GM19438 (cell line): ENCODE data around the gene RAVER1.
"Not testable (repeated sequence)": the region's sequence is repeated elsewhere in the genome, so short reads cannot be mapped to it uniquely, and the experiment has no call there.

Source experiments
- ATAC-seq: cut with Tn5 transposase; IDR thresholded peaks from one replicate; pipeline ENCODE4 v1.9.1; 2021; ENCODE audit warnings: low read depth; ENCODE audit not compliant: unreplicated experiment

Gene RAVER1

DNA sequence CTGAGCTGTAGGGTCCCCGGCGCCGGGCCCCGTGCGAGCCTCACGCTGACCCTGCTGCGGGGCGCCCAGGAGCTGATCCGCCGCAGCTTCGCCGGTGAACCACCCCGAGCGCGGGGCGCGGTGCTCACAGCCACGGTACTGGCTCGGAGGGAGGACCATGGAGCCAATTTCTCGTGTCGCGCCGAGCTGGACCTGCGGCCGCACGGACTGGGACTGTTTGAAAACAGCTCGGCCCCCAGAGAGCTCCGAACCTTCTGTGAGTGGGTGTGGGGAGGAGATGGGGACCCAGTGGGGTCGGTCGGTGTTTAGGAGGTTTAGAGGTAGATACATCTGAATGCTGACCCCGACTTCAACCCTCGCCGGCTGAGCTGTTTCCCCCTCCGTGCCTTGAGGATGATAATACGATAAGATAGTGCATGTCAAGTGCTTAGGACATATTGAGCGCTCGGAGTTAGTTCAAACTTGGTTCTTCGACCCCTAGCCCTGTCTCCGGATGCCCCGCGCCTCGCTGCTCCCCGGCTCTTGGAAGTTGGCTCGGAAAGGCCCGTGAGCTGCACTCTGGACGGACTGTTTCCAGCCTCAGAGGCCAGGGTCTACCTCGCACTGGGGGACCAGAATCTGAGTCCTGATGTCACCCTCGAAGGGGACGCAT lies 41.6 kb downstream of the RAVER1 start:
- peak; percentile 1 for ATAC-seq

DNA sequence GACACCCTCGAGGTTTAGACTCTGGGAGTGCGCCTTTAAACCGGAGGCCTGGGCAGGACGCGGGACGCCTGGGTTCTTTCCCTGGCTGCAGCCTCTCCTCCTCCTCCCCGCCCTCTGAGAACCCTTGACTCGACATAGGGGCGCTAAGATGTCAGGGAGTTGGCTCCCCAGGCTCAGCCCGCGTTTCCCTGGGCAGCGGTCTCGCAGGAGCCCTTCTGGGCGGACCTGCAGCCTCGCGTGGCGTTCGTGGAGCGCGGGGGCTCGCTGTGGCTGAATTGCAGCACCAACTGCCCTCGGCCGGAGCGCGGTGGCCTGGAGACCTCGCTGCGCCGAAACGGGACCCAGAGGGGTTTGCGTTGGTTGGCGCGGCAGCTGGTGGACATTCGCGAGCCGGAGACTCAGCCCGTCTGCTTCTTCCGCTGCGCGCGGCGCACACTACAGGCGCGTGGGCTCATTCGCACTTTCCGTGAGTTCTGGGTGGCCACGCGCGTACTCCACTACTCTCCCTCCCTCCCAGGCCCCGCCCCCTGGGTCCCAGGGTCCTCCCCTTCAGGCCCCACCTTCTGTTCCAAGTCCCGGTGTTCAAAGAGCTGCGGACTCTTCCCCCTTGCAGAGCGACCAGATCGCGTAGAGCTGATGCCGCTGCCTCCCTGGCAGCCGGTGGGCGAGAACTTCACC lies 42.3 kb downstream of the RAVER1 start:
- ATAC-seq, result no peak

DNA sequence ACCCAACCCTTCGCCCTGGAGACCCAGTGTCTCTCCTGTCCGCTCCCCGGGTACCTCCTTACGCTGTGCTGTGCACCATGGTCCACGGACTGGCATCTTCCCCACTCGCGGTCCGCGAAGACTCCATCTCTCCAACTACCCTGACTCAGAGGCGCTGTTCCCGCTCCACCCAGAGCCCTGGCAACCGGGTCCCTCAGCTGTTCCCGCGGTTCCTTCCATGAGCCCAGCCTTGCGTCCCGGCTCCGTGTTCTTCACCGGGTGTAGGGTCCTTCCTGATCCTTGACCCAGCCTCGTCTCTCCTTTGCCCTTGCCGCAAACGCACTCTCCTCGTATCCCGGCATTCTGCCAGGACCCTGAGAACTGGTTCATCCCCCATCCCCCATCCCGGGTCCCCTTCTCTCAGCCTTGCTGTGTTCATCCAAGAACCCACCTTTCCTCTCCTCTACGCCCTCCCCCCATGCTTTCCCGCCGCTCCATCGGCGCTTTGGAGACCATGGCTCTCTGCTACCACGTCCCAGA lies 42.9 kb downstream of the RAVER1 start:
- no peak for ATAC-seq

DNA sequence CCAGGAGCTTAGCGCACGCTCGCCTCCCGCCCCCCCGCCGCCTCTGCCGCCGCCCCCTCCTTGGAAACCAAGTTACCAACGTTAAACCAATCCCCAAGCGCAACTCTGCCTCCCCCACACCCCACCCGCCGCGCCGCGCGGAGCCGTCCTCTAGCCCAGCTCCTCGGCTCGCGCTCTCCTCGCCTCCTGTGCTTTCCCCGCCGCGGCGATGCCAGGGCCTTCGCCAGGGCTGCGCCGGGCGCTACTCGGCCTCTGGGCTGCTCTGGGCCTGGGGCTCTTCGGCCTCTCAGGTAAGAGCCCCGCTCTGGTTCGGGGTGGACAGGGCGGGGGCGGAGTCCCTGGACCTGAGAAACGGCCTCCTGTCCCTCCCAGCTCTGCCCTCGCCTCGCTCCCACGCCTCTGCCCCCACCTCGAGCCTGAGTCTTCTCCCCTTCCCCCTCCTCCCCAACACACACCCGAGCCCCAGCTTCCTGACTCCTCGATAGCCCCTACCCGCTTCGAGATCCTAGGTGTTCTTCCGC lies 43.4 kb downstream of the RAVER1 start, which contains the start of gene ICAM5:
TSS of gene ICAM5 (plus strand) at position 117 of the 521 bp plus-strand sequence. CDS start at position 209, 92 bp downstream.
- no peak for ATAC-seq

DNA sequence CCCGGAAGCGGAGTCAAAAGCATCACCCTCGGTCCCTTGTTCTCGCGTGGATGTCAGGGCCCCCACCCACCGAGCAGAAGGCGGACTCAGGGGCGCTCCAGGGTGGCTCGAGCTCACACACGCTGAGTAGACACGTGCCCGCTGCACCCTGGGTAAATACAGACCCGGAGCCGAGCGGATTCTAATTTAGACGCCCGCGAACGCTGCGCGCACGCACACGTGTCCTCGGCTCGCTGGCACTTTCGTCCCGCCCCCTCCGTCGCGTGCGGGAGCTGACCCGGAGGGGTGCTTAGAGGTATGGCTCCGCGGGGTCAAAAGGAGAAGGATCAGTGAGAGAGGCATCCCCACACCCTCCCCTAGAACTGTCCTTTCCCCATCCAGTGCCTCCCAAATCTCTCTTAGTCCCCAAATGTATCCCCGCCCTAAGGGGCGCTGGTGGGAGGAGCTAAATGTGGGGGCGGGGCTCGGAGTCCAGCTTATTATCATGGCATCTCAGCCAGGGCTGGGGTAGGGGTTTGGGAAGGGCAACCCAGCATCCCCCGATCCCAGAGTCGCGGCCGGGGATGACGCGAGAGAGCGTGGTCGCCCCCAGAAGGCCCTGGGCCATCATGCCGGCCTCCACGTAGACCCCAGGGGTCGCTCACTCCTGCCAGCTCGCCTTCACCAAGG lies 44.0 kb downstream of the RAVER1 start:
- no peak for ATAC-seq

DNA sequence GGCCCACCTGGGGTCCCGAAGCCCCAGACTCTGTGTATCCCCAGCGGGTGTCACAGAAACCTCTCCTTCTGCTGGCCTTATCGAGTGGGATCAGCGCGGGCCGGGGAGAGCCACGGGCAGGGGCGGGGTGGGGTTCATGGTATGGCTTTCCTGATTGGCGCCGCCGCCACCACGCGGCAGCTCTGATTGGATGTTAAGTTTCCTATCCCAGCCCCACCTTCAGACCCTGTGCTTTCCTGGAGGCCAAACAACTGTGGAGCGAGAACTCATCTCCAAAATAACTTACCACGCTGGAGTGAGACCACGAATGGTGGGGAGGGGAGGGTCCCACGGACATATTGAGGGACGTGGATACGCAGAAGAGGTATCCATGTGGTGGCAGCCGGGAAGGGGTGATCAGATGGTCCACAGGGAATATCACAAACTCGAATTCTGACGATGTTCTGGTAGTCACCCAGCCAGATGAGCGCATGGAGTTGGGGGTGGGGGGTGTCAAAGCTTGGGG lies 44.6 kb downstream of the RAVER1 start:
- ATAC-seq, result no peak

DNA sequence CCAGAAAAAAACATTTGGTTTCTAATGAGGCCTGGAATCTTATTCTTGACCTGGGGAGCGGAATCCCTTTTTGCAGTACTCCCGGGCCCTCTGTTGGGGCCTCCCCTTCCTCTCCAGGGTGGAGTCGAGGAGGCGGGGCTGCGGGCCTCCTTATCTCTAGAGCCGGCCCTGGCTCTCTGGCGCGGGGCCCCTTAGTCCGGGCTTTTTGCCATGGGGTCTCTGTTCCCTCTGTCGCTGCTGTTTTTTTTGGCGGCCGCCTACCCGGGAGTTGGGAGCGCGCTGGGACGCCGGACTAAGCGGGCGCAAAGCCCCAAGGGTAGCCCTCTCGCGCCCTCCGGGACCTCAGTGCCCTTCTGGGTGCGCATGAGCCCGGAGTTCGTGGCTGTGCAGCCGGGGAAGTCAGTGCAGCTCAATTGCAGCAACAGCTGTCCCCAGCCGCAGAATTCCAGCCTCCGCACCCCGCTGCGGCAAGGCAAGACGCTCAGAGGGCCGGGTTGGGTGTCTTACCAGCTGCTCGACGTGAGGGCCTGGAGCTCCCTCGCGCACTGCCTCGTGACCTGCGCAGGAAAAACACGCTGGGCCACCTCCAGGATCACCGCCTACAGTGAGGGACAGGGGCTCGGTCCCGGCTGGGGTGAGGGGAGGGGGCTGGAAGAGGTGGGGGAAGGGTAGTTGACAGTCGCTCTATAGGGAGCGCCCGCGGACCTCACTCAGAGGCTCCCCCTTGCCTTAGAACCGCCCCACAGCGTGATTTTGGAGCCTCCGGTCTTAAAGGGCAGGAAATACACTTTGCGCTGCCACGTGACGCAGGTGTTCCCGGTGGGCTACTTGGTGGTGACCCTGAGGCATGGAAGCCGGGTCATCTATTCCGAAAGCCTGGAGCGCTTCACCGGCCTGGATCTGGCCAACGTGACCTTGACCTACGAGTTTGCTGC lies 46.3 kb downstream of the RAVER1 start, which contains the start of gene ICAM4:
TSS of gene ICAM4 (plus strand) at position 153 of the 935 bp plus-strand sequence. CDS start at position 211, 58 bp downstream.
- no peak for ATAC-seq

DNA sequence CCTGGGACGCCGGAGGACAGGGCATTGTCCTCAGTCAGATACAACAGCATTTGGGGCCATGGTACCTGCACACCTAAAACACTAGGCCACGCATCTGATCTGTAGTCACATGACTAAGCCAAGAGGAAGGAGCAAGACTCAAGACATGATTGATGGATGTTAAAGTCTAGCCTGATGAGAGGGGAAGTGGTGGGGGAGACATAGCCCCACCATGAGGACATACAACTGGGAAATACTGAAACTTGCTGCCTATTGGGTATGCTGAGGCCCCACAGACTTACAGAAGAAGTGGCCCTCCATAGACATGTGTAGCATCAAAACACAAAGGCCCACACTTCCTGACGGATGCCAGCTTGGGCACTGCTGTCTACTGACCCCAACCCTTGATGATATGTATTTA lies 47.9 kb downstream of the RAVER1 start:
- ATAC-seq, result no peak

DNA sequence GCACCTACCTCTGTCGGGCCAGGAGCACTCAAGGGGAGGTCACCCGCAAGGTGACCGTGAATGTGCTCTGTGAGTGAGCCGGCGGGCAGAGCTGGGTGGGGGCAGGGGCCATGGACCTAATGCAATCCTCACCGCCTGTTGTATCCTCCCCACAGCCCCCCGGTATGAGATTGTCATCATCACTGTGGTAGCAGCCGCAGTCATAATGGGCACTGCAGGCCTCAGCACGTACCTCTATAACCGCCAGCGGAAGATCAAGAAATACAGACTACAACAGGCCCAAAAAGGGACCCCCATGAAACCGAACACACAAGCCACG lies 48.4 kb downstream of the RAVER1 start:
- ATAC-seq, result no peak

DNA sequence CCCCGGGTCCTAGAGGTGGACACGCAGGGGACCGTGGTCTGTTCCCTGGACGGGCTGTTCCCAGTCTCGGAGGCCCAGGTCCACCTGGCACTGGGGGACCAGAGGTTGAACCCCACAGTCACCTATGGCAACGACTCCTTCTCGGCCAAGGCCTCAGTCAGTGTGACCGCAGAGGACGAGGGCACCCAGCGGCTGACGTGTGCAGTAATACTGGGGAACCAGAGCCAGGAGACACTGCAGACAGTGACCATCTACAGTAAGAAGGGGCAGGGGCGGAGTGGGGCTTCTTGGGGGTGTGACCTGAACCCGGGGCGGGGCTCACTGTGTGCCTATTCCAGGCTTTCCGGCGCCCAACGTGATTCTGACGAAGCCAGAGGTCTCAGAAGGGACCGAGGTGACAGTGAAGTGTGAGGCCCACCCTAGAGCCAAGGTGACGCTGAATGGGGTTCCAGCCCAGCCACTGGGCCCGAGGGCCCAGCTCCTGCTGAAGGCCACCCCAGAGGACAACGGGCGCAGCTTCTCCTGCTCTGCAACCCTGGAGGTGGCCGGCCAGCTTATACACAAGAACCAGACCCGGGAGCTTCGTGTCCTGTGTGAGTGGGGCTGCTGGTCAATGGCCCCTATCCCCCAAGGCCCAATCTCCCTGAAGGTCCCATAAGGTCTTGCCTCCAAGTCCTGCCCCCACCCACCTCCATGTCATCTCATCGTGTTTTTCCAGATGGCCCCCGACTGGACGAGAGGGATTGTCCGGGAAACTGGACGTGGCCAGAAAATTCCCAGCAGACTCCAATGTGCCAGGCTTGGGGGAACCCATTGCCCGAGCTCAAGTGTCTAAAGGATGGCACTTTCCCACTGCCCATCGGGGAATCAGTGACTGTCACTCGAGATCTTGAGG lies 49.0 kb downstream of the RAVER1 start:
- no peak for ATAC-seq

DNA sequence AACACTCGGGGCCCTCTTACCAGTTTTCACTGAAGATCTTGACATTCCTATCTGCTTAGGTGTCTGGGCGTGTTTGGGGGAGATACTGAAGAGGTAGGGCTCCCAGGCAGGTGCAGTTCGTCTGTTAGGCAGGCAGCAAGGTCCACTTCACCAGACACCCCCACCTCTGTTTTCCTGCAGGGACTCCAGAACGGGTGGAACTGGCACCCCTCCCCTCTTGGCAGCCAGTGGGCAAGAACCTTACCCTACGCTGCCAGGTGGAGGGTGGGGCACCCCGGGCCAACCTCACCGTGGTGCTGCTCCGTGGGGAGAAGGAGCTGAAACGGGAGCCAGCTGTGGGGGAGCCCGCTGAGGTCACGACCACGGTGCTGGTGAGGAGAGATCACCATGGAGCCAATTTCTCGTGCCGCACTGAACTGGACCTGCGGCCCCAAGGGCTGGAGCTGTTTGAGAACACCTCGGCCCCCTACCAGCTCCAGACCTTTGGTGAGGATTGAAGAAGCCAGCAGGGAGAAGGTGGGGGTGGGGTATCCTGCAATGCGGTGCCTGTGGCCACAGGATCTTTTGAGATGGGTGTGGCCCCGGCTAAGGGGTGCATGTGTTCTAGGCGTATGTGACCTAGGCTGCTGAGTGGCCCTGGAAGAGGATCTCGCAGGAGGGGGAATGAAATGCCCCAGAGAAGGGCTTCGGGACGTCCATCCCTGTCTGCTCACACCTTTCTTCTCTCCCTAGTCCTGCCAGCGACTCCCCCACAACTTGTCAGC lies 49.8 kb downstream of the RAVER1 start:
- no peak for ATAC-seq

DNA sequence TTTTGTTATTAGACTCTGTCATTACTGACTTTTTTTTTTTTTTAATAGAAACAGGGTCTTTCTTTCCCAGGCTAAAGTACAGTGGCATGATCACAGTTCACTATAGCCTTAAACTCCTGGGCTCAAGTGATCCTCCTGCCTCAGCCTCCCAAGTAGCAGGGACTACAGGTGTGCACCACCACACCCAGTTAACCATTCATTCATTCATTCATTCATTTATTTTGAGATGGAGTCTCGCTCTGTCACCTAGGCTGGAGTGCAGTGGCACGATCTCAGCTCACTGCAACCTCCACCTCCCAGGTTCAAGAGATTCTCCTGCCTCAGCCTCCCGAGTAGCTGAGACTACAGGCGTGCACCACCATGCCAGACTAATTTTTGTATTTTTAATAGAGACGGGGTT lies 51.3 kb downstream of the RAVER1 start:
- not testable (repeated sequence) for ATAC-seq

DNA sequence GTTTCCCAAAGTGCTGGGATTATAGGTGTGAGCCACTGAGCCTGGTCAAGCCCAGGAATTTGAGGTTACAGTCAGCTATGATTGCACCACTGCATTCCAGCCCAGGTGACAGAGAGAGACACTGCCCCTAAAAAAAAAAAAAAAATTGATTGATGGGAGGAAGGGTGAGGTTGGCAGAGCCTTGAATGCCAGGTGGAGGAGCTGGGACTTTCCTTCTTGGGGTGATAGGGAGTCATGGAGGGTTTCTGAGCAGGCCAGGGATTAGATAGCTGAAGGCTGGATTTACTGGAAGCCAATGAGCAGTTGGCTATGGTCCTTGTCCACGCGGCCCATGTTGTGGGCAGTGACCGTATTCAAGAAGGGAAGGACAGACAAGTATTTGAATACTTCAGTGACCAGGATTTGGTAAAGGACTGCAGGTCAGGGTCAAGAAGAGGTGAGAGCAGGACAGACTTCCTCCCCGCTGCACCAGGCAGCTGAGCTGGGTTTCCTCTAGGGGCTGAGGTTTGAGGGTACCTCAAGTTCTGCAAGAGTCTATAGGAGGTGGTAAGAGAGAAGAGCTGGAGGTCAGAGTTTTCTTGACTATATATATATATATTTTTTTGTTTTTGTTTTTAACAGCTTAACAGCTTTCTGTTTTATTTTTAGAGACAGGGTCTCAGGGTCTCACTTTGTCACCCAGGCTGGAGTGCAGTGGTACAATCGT lies 53.4 kb downstream of the RAVER1 start:
- no peak for ATAC-seq

DNA sequence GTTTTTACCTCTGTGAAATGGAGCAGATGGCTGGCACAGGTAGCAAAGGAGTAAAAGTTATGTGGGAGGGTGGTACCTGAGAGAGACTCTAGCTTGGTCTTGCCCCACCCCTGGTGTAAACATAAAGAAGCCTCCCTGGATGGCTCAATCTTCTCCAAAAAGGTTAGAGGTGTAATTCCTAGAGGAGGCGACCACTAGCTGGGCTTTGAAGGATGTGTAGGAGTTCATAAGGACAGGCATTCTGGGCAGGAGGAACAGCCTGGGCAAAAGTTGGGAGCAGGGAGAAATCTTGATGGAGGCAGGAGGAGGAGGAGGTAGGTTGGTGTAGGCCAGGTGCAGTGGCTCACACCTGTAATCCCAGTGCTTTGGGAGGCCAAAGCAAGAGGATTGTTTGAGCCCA lies 54.4 kb downstream of the RAVER1 start:
- ATAC-seq, result no peak

DNA sequence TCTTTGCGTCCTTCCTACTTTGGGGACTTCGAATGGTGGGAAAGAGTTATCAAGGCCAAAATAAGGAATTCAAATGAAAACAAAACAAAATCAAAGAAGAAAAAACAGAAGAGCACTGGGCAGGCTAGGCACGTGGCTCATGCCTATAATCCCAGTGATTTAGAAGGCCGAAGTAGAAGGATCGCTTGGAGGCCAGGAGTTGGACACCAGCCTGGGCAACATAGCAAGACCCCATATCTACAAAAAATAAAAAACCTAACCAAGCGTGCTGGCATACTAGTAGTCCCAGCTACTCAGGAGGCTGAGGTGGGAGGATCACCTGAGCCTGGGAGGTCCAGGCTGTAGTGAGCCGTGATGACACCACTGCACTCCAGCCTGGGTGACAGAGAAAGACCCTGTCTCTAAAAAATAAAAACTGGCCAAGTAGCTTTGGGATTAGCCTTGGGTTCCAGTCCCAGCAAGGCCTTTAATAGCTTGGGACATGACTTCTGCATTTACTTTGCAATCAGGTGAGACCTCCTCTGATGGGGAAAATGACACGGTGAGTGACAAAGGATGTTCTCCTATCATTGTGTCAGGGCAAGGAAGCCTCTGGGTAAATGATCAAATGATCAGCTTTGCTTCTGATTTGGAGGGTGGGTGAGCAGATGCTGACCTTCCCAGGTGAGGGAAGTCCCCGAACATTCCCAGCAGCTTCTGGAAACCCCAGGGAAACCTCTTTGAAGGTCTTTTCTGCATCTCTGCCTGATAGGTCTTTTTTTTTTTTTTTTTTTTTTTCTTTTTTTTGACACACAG lies 55.3 kb downstream of the RAVER1 start:
- no peak for ATAC-seq

DNA sequence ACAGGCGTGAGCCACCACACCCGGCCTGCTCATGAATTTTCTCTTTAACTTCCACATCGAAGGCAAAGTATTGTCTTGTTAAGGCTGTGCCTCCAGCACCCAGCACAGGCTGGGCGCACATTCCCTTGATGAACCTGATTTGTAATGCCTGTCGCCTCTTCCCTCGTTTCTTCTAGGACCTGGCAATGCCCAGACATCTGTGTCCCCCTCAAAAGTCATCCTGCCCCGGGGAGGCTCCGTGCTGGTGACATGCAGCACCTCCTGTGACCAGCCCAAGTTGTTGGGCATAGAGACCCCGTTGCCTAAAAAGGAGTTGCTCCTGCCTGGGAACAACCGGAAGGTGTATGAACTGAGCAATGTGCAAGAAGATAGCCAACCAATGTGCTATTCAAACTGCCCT lies 58.7 kb downstream of the RAVER1 start:
- no peak for ATAC-seq

DNA sequence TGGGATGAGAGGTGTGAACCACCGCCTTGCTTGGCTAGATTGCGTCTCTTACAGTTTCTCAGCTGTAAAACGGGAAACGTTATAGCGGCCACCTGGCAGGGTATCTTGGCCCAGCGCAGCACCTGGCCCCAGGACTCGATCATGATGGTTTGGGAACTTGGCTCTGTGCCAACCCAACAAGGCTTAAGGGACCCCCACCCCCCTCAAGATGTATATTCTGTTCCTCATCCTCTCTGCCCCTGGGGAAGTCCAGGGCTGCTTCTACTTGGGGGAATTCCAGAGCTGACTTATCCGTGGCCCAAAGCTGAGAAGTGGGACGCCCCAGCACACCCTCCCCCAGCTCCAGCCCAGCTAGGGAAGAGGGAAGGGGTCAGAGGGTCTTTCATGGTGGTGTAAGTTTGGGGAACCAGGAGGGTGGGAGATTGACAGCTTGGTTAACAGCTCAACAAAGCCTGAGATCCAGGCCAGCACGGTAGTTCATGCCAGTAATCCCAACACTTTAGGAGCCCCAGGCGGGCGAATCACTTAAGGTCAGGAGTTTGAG lies 61.7 kb downstream of the RAVER1 start:
- no peak for ATAC-seq
